HG02623 (cell line): ENCODE data around the gene DOCK6.

Experiments
- ATAC-seq: cut with Tn5 transposase; IDR thresholded peaks from one replicate; pipeline ENCODE4 v1.9.1; 2021; ENCODE audit warnings: moderate library complexity; ENCODE audit not compliant: unreplicated experiment

DOCK6 gene

DNA sequence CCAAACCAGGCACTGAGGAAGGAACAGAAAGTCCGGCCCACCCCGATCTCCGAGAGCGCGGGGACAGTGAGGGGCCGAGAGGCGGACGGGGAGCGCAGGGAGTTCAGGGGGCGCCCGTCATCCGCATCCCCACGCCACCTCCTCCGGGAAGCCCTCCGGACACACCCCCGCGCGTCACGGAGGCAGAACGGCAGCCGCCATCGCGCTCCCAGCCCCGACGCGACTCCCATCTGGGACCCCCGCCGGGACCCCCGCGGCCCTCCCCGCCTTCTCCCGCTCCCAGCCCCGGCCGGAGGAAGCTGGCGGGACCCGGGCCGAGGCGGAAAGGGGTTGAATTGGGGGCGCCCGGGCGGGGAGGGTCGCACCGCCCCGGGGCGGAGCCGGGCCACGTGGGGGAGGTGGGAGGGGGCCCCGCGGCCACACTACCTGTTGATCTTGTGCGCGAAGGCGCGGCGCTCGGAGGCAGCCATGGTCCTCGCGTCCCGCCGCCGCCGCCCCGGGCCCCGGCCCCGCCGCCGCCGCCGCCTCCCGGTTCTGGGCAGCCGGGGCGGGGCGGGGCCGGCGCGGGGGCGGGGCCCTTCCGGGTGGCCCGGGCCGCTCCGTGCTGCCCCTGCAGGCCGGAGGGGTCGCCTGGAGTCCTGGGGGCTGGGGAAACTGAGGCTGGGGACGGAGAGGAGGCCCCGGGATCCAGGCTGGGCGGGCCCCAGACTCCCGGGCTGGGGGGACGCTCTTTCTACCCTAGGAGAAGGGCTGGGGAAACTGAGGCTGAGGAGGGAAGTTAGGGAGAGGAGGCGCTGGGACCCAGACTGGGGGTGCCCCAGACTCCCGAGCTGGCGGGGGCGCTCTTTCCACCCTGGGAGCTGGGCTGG is at the start of gene DOCK6:
Gene DOCK6, minus strand, starts transcription at position 554 of the 869 bp plus-strand sequence. Its CDS starts 84 bp downstream, at position 470.
- no peak for ATAC-seq

DNA sequence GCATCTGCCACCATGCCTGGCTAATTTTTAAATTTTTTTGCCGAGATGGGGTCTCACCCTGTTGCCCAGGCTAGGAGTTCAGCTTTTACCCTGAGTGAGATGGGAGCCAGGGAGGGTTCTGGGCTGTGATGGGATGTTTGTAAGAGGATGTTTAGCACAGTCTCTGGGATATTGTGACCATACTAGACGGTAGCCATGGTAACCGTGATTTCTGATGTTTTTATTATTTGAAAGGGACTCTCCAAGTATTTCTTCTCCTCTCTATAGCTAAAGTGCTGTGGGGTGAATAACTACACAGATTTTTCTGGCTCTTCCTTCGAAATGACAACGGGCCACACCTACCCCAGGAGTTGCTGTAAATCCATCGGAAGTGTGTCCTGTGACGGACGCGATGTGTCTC is 44.0 kb upstream of the DOCK6 start:
- ATAC-seq = no peak

GRCh38 chr19:11304936-11305335 is 42.6 kb upstream of the DOCK6 start:
- no peak for ATAC-seq

DNA sequence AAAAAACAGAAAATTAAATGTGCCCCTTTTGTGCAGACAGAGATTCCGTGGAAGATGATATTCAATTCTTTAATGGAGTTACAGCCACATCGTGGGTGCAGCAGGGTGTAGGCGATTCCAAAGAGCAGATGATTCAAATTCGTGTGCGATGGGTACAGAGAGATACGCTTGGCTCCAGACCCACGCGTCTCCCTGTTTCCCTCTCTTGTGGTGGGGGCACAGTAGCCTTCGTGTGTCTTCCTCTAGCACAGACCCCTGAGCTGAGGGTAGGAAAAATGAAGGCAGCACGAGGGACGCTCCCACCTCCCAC is 38.4 kb upstream of the DOCK6 start:
- ATAC-seq = no peak

GRCh38 chr19:11299946-11300810 is 37.9 kb upstream of the DOCK6 start:
- no peak for ATAC-seq

DNA sequence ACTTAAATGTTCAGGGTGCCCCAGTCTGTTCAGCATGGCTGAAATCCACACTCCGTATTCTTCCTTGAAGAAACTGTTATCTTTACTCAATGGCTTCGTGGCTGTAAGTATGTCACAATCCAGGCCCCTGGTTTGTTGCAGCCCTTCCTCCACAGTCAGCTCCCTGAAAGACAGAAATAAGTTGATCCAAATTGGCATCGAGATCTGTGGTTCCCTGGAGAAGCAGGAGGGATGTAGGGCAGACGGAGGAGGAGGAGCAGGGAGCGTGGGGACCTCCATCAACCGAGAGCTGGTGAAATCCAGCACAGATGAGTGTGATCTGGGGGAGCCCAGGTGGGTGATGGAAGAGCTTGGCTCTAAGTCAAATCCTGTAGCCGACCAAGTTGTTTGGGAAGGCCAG is 33.9 kb upstream of the DOCK6 start:
- ATAC-seq = no peak

GRCh38 chr19:11295665-11296245 is 33.4 kb upstream of the DOCK6 start, which contains the start of gene TSPAN16:
TSPAN16 (plus strand) TSS chr19:11296160; CDS start chr19:11296298, 138 bp downstream.
- ATAC-seq = no peak

DNA sequence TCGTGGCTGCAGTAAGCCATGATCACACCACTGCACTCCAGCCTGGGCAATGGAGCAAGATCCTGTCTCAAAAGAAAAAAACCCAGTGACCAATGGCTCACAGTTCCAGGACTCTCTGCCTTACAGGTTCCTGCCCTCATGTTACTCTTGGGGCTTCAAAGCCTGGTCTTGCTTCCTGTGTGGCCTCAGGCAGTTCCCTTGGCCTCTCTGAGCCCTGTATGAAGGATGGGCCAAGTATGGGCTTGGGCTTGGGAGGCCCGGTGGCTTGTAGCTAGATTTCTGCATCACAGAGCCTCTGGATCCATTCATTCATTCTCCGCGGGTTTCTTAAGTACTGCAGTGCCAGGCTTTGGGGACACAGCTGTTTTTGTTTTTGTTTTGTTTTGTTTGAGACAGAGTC is 32.9 kb upstream of the DOCK6 start:
- ATAC-seq = no peak

DNA sequence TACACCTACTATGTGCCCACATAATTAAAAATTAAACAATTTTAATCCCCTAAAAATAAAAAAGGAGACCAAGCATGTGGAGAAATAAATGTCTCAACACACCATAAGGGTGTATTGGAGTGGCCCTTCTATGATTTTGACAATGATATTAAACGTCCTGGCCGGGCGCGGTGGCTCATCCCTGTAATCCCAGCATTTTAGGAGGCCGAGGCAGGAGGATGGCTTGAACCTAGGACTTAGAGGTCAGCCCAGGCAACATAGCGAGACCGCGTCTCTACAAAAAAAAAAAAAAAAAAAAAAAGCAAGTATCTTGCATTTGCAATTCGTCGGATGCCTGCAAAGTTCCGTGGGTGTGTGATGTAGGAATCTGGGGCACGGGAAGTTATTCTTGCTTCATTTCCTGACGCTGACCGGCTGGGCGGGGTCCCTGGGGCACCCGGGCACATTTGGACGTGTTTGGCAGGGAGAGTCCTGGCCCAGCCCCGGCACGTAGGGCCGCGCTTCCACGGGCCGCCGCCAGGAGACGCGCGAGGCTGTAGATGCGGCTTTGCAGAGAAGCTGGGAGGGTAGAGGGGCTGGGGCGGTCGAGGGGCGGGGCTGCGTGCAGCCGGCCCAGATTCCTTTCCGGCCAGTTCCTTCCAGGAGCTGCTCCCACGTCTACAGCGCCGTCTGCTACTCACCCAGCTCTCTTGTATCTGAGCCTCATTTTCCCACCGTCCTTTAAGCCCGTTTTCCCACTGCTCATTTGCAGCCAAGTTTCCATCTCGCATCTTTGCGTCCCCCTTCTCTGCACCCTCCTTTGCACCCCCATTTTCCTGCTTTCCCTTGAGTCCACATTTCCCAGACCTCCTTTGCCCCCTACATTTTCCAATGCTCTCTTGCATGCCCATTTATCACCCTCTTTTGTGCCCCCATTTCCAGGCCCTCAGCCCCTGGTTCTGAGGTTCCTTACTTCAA is 31.4 kb upstream of the DOCK6 start:
- no peak for ATAC-seq

DNA sequence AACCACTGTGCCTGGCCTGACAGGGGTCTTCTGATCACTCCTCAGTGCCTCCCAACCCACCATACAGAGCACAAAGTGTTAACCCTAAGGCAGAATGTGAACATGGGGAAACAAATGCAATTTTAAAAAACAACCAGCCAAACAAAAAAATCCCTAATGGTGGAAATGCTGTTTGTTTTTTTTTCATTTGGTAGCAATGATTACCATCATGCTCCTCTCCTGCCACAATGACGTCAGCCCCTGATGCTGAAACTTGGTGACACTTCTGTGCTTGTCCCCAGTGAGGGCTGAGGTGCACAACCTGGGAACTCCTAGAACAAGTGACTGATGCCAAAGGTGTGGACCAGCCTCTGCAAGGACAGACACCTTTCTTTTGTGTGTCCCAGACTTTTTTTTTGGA is 29.7 kb upstream of the DOCK6 start:
- ATAC-seq = no peak

GRCh38 chr19:11291415-11291814 is 29.1 kb upstream of the DOCK6 start:
- ATAC-seq = no peak

GRCh38 chr19:11290256-11290655 is 27.9 kb upstream of the DOCK6 start:
- ATAC-seq = no peak

- no peak for ATAC-seq
Measured at GRCh38 chr19:11288349-11288748, 26.0 kb upstream of the DOCK6 start.

- ATAC-seq = no peak
Measured at GRCh38 chr19:11286312-11286974, 24.1 kb upstream of the DOCK6 start.

GRCh38 chr19:11284515-11284914 is 22.2 kb upstream of the DOCK6 start:
- no peak for ATAC-seq

DNA sequence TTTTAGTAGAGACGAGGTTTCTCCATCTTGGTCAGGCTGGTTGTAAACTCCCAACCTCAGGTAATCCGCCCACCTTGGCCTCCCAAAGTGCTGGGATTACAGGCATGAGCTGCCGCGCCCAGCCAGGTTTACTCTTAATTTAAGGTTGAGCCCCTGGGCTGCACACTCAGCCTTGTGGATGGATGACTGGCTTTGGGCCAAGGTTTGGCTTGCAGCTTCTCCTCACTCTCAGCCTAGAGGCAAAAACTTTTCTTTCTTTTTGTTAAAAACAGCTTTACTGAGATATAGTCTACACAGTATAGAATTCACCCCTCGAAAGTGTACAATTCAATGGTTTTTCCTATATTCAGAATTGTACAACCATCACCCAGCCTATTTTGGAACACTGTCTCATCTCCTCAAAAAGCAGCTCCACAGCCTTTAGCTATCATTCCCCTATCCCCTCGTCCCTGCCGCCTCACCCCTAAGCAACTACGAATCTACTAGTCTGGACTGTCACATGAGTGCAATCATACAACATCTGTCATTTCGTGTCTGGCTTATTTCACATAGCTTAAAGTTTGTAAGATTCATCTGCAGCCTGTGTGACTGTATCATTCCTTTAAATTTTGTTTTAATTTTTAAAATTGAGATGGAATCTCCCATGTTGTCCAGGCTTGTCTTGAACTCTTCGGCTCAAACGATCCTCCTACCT is 19.2 kb upstream of the DOCK6 start:
- ATAC-seq = no peak

GRCh38 chr19:11279505-11280236 is 17.3 kb upstream of the DOCK6 start:
- ATAC-seq = no peak

GRCh38 chr19:11278670-11279069 is 16.3 kb upstream of the DOCK6 start:
- ATAC-seq = no peak
